ENCODE data around the gene GRK3.
"Not testable (repeated sequence)": the region's sequence is repeated elsewhere in the genome, so short reads cannot be mapped to it uniquely, and the experiment has no call there.

The GRK3 gene

DNA sequence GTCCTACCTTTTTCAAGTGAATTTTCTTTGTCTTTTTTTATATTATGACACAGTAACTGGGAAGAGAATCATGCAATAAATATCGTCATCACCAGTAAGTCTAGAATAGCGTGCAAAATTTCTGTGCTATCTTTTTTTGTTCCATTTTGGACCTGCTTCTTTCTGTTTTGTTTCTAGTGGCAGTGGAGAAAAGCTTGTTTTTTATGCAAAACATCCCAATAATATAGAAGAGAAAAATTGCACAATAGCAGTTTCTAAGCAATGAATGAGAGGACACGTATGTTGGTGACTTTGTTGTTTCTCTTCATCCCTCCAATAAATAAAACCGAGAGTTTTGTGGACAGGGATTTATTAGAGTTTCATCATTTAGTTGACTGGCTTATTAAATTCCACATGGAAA lies 10.3 kb downstream of the GRK3 start:
- H3K36me3 Mint-ChIP-seq: peaks cover 24% of the 10 kb centered on the region
- no peaks in the 10 kb centered on the region for H3K27me3 Mint-ChIP-seq
- no peak overlapping the region for H3K4me3 Mint-ChIP-seq
- no peak for ATAC-seq
- no peaks in the 10 kb centered on the region for H3K9me3 Mint-ChIP-seq
- peaks cover 62% of the 10 kb centered on the region for H3K4me1 Mint-ChIP-seq
- no peak overlapping the region for H3K27ac Mint-ChIP-seq

DNA sequence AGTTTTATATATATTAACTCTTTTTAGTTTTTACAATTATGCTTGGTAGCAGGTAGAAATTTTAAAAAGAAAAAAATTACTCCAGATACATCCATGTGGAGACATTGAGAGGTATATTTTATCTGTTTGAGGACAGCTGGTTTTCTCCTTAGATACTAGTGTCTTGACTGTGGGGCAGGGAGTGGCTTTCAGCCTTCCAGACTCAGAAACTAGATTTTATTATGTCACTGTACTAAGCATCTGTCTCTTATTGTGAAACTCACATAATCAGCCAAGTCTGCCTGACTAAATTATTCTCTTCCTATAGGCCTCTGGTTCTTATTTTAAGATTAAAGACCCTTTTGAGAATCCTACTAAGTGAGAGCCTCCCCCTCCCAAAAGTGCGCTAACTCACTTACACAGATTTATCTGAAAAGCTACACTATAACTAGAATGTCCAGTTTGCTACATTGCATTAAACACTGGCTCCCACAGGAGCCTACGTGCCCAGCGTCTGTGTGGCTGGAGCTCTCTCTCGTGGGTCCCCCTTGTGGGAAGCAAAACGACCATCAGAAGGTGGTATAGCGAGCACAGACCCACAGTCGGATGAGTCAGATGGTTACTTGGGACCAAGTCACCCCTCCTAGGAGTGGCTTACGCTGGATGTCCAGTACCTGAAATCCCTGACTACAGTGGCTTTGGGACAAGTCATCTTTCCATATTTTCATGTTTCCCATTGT lies 11.4 kb downstream of the GRK3 start:
- not testable (repeated sequence) for H3K27ac Mint-ChIP-seq, H3K9me3 Mint-ChIP-seq, H3K27me3 Mint-ChIP-seq, ATAC-seq, H3K4me3 Mint-ChIP-seq
- Mint-ChIP-seq H3K36me3 (peaks cover 32% of the 10 kb centered on the region), H3K4me1 (peaks cover 61% of the 10 kb centered on the region)

DNA sequence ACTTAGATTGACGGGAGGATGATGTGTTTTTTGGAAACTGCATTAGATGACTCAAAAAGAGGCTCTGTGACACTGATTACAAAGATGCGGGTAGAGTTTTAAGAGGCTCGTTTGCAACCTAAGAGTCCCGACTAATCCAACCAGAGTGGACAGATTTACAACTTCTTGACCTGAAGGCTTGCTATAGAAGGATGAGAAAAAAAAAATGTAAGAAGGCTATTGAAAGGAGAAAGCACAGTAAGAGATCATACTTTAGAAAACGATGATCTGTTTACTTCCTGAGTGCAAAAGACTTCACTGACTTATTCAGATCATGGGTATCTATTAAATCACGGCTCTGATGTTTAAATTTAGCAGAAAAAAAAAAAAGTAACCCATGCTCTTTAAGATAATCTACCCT lies 17.0 kb downstream of the GRK3 start:
- H3K27me3 Mint-ChIP-seq, ATAC-seq, H3K9me3 Mint-ChIP-seq, H3K4me3 Mint-ChIP-seq: not testable (repeated sequence)
- H3K27ac Mint-ChIP-seq: peak overlapping the region; percentile 47
- peaks cover 27% of the 10 kb centered on the region for H3K36me3 Mint-ChIP-seq
- peaks cover 56% of the 10 kb centered on the region for H3K4me1 Mint-ChIP-seq

DNA sequence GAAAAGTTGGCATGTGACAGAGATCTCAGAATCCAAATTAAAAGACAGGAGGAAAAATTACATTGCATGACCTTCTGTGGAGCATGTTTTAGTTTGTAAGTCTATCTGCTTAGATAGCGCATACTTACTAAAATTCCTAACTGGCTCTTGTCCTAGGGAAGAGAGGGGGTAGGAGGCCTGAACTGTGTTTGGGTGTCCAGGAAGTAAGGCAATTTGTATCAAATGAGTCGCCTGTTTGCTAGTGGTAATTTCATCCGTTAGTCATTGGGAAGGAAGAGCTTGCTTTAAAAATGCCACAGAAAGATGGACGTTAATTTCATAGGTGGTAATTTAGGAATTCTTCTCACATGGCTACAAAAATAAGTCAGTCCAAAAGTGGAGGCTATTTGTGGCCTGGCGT lies 18.5 kb downstream of the GRK3 start:
- no peak for ATAC-seq
- Mint-ChIP-seq H3K9me3 (peaks cover 2% of the 10 kb centered on the region), H3K36me3 (peaks cover 36% of the 10 kb centered on the region), H3K27ac (no peak overlapping the region), H3K4me3 (no peak overlapping the region), H3K4me1 (peaks cover 63% of the 10 kb centered on the region), H3K27me3 (no peaks in the 10 kb centered on the region)

DNA sequence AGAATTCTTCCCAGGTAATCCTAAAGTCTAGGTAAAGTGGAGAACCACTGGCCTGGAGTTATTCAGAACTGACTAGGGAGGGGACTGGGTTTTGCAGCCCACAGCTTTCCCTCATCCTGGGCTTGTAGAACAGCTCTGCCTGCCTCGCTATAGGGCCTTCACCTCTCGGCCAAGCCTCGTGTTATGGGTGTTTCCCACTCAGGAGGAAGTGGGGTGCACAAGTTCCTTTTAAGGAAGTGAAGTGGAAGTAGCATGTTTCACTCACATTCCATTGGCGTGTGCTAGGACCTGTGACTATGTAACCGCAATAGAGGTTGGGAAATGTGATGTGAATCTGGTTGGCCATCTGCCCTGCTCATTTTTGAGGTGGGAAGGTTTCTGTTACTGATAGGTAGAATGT lies 20.5 kb downstream of the GRK3 start:
- Mint-ChIP-seq H3K4me1 (peaks cover 57% of the 10 kb centered on the region), H3K36me3 (peaks cover 34% of the 10 kb centered on the region), H3K27ac (peak overlapping the region; percentile 64)
- peak; percentile 51 for ATAC-seq
- H3K9me3 Mint-ChIP-seq, H3K4me3 Mint-ChIP-seq, H3K27me3 Mint-ChIP-seq: not testable (repeated sequence)

DNA sequence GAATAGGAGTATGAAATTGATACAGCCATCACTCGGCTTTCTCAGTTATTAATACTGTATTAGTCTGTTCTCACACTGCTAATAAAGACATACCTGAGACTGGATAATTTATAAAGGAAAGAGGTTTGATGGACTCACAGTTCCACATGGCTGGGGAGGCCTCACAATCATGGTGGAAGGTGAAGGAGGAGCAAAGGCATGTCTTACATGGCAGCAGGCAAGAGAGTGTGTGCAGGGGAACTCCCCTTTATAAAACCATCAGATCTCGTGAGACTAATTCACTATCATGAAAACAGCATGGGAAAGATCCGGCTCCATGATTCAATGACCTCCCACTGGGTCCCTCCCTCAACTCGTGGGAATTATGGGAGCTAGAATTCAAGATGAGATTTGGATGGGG lies 25.2 kb downstream of the GRK3 start:
- H3K27ac Mint-ChIP-seq, ATAC-seq, H3K4me3 Mint-ChIP-seq, H3K27me3 Mint-ChIP-seq, H3K9me3 Mint-ChIP-seq: not testable (repeated sequence)
- Mint-ChIP-seq H3K4me1 (peaks cover 50% of the 10 kb centered on the region), H3K36me3 (peaks cover 63% of the 10 kb centered on the region)

DNA sequence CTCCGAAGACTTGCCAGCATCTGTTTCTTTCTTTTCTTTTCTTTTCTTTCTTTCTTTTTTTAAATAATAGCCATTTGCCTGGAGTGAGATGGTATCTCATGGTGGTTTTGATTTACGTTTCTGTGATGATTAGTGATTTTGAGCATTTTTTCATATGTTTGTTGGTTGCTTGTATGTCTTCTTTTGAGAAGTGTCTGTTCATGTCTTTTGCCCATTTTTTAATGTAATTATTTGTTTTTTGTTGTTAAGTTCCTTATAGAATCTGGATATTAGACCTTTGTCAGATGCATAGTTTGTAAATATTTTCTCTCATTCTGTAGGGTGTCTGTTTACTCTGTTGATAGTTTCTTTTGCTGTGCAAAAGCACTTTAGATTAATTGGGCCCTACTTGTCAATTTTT lies 28.8 kb downstream of the GRK3 start:
- peaks cover 81% of the 10 kb centered on the region for H3K36me3 Mint-ChIP-seq

DNA sequence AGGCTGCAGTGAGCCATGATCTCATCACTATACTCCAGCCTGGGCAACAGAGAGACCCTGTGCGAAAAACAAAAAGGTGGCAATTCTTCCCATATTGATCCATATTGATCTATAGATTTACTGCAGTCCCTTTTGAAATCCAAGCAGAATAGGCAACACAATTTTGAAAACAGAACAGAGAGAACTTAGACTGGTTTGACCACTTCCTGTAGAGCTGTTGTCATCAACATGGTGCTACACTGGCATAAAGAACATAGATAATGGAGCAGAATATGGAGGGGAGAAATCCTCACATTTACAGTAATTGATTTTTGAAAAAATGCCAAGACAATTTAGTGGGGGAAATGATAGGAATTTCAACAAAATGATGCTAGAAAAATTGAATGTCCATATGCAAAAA lies 34.1 kb downstream of the GRK3 start:
- Mint-ChIP-seq H3K9me3 (peaks cover 2% of the 10 kb centered on the region), H3K4me3 (no peak overlapping the region), H3K36me3 (peaks cover 64% of the 10 kb centered on the region), H3K27me3 (no peaks in the 10 kb centered on the region), H3K27ac (peak overlapping the region; percentile 15), H3K4me1 (peaks cover 70% of the 10 kb centered on the region)
- ATAC-seq: no peak

More for the DNA sequence above, 28.8 kb downstream of the GRK3 start:
- H3K9me3 Mint-ChIP-seq, H3K4me3 Mint-ChIP-seq, ATAC-seq, H3K27ac Mint-ChIP-seq, H3K27me3 Mint-ChIP-seq: not testable (repeated sequence)
- peaks cover 52% of the 10 kb centered on the region for H3K4me1 Mint-ChIP-seq

DNA sequence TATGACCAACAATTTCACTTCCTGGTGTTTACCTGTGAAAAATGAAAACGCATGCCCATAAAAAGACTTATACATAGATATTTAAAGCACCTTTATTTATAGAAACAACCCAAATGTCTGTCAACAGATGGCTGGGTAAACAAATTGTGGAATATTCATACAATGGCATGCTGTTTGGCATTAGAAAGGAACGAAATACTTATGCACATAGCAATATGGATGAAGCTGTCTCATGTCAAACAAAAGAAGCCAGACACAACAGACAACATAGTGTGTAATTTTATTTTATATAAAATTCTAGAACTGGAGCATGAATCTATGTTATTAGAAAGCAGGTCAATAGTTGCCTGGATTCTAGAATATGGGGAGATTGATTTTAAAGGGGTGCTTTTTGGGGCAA lies 38.0 kb downstream of the GRK3 start:
- Mint-ChIP-seq H3K36me3 (peaks cover 36% of the 10 kb centered on the region), H3K27ac (no peak overlapping the region), H3K27me3 (no peaks in the 10 kb centered on the region), H3K4me1 (peaks cover 57% of the 10 kb centered on the region), H3K4me3 (no peak overlapping the region), H3K9me3 (no peaks in the 10 kb centered on the region)
- ATAC-seq: no peak

DNA sequence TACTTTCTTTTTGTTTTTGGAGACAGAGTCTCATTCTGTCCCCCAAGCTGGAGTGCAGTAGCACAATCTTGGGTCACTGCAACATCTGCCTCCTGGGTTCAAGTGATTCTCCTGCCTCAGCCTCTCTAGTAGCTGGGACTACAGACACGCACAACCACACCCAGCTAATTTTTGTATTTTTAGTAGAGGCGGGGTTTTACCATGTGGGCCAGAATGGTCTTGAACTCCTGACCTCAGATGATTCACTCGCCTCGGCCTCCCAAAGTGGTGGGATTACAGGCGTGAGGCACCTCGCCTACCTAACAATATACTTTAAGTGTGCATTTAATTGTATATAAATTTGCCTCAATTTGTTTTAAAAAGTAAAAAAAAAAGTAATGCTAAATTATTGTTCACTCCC lies 38.4 kb downstream of the GRK3 start:
- H3K4me3 Mint-ChIP-seq: no peak overlapping the region
- no peak overlapping the region for H3K27ac Mint-ChIP-seq
- peaks cover 31% of the 10 kb centered on the region for H3K36me3 Mint-ChIP-seq
- peaks cover 56% of the 10 kb centered on the region for H3K4me1 Mint-ChIP-seq
- no peaks in the 10 kb centered on the region for H3K9me3 Mint-ChIP-seq
- no peak for ATAC-seq
- H3K27me3 Mint-ChIP-seq: no peaks in the 10 kb centered on the region

DNA sequence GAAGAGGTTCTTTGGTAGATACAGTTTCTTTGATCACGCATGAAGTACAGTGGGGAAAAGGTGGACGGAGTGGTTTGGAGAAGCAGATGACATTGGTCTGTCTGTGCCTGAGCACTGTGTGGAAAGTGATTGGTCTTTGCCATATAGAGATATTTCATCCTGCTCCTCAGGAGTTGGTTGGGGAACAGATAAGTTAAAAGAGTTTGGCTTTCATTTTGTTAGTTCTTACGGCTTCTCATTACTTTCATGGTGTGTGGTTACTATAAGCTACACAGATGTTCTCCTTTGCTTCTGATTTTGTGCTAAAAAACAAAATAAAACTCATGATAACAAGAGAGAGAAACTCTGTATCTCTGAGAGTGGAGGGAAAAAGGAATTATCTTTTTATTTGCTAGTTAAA lies 40.7 kb downstream of the GRK3 start:
- not testable (repeated sequence) for H3K9me3 Mint-ChIP-seq, H3K27me3 Mint-ChIP-seq, H3K27ac Mint-ChIP-seq, ATAC-seq, H3K4me3 Mint-ChIP-seq
- Mint-ChIP-seq H3K36me3 (peaks cover 16% of the 10 kb centered on the region), H3K4me1 (peaks cover 48% of the 10 kb centered on the region)

DNA sequence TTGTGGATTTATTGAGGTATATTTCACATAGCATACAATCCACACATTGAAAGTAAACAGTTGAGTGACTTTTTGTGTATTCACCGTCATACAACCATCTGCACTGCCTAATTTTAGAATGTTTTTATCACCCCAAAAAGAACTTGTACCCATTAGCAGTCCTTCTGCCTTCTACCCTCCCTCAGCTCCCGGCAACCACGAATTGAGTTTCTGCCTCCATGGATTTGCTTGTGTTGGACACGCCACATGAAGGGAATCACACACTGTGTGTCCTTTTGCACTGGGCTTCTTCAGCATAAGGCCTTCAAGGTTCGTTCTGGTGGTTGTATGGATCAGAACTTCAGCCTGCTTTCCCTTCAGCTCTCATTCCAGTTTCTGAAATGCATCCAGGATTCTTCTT lies 41.1 kb downstream of the GRK3 start:
- peaks cover 44% of the 10 kb centered on the region for H3K4me1 Mint-ChIP-seq
- H3K4me3 Mint-ChIP-seq, H3K9me3 Mint-ChIP-seq, ATAC-seq, H3K27ac Mint-ChIP-seq, H3K27me3 Mint-ChIP-seq: not testable (repeated sequence)
- peaks cover 16% of the 10 kb centered on the region for H3K36me3 Mint-ChIP-seq

DNA sequence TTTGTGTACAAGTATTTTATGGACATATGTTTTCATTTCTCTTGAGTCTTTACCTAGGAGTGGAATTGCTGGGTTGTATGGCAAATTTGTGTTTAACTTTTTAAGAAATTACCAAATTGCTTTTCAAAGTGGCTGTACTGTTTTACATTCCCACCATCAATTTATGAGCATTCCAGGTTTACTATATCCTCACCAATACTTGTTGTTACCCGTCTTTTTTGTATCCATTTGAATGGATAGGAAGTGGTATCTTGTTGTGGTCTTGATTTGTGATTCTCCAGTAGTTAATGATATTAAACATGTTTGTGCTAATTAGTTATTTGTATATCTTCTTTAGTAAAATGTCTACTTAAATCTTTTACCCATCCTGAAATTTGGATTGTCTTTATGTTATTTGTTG lies 46.8 kb downstream of the GRK3 start:
- not testable (repeated sequence) for H3K9me3 Mint-ChIP-seq, H3K27me3 Mint-ChIP-seq
- peaks cover 46% of the 10 kb centered on the region for H3K36me3 Mint-ChIP-seq

DNA sequence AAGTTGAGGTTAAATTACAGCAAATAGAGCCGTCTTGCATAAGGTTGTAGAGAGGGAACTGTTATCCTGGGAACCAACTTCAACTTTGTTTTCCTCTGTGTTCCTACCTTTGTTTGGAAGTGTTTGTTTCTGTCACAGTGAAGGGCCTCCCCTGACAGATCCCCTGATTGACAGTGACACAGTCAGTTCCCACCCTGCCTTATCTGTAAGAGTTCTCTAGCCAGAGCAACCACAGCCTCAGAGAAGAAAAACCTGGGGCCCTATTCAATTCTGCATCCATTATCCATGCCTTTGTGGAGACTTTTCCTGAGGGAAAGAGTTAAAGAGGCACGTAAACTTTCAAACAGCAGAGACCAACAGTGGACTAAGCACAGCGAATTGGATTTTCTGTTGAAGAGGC lies 48.7 kb downstream of the GRK3 start:
- peaks cover 50% of the 10 kb centered on the region for H3K36me3 Mint-ChIP-seq
- ATAC-seq, H3K27ac Mint-ChIP-seq, H3K4me3 Mint-ChIP-seq, H3K27me3 Mint-ChIP-seq, H3K9me3 Mint-ChIP-seq: not testable (repeated sequence)
- peaks cover 39% of the 10 kb centered on the region for H3K4me1 Mint-ChIP-seq

More for the DNA sequence above, 46.8 kb downstream of the GRK3 start:
- peaks cover 36% of the 10 kb centered on the region for H3K4me1 Mint-ChIP-seq
- H3K27ac Mint-ChIP-seq, H3K4me3 Mint-ChIP-seq, ATAC-seq: not testable (repeated sequence)

DNA sequence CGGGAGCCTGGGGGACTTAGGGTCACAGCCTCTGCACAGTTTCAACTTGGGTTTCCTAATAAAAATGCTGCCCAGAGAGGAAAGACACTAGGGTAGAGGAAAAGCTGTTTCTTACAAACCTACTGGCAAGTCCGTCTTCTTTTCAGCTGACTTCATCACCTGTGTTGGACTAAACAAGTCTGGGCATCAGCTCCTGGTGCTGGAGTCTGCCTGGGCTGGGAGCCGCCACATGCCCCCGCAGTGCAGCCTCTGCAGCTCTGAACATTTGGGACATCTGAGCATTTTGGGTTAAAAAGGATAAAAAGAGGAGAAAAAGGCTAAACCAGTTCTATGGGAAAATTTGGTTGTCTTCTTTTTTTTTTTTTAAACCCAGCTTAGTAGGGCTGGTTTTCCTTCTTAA lies 49.1 kb downstream of the GRK3 start:
- H3K27me3 Mint-ChIP-seq, ATAC-seq, H3K27ac Mint-ChIP-seq, H3K9me3 Mint-ChIP-seq, H3K4me3 Mint-ChIP-seq: not testable (repeated sequence)
- peaks cover 41% of the 10 kb centered on the region for H3K4me1 Mint-ChIP-seq
- peaks cover 54% of the 10 kb centered on the region for H3K36me3 Mint-ChIP-seq

DNA sequence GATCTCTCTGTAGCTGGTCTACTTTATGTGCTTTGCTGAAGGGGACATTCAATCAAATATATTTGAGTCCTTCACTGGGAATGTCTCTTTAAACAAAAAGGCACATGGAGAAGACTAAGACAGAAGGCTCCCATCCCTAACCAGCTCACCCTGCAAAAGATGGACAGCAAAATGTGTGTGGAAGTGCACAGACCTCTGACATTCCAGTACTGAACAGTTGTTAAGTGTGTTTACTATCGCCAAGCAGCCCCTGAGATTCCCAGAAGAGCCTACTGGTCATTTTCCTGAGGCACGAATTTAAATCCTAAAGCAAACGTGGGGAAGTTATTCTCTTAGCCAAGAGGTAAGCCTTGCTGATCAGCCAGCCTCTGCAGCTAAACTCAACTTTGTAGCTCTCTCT lies 50.3 kb downstream of the GRK3 start:
- peaks cover 53% of the 10 kb centered on the region for H3K4me1 Mint-ChIP-seq
- H3K36me3 Mint-ChIP-seq: peaks cover 67% of the 10 kb centered on the region
- H3K27ac Mint-ChIP-seq, H3K4me3 Mint-ChIP-seq, H3K27me3 Mint-ChIP-seq, H3K9me3 Mint-ChIP-seq, ATAC-seq: not testable (repeated sequence)

Data from stimulated activated memory B cell treated with anti-CD40 and anti-IgM and Interleukin-4, amounts not matched to agents 10 μg/mL and 1 μg/mL and 100 μg/mL, for 72 hours (primary cell).